PC-9 (cell line): ENCODE results near the gene GMDS.

Source experiments
- CTCF ChIP-seq: fragments of 200-600 bp; sonication (generic); conservative IDR thresholded peaks from 2 replicates; pipeline ENCODE4 v1.6.1; 2017; ENCODE audit warnings: mixed run types, antibody characterized with exemption, mild to moderate bottlenecking, moderate library complexity
- EZH2 ChIP-seq: fragments of 200-600 bp; sonication (generic); IDR thresholded peaks from 2 replicates; pipeline ENCODE4 v1.8.0; 2017; ENCODE audit warnings: antibody characterized with exemption, low read depth

GRCh38 chr6:2229742-2230141 is 15.7 kb downstream of the GMDS start:
- TF ChIP-seq CTCF (no peak), EZH2 (no peak)
